ENCODE data around the gene TFEB.

DNA sequence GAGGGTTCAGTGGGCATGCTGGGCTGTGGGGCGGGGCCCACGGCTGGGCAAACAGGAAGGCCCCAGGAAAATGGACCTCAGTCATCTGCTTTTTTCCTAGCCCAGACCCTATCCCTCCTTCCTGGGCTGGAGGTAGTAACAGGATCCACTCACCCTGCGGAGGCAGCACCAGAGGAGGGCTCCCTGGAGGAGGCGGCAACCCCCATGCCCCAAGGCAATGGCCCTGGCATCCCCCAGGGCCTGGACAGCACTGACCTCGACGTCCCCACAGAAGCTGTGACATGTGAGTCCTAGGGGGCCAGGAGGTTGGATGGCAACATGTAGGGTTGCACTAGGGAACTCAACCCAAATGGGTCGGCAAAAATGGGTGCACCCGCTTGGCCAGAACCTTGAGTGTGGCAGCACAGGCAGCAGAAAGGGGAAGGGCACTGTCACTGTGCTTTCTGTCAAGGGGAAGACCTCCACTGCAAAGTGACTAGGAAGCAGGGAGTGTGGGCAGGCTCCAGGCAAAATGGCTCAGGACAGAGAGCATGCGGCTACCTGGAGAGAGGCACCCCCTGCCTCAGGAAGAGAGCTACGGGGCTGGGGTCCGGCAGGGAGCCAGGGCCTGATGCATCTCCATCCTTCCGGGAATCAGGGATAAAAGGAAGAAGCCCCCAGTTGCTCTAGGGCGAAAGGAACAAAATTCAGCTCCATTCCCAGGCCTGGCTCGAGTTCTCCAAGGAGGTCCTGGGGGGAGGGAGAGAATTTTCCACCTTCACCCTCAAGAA, 89.2 kb downstream of the TFEB start:
- TF ChIP-seq, protein P1, sequence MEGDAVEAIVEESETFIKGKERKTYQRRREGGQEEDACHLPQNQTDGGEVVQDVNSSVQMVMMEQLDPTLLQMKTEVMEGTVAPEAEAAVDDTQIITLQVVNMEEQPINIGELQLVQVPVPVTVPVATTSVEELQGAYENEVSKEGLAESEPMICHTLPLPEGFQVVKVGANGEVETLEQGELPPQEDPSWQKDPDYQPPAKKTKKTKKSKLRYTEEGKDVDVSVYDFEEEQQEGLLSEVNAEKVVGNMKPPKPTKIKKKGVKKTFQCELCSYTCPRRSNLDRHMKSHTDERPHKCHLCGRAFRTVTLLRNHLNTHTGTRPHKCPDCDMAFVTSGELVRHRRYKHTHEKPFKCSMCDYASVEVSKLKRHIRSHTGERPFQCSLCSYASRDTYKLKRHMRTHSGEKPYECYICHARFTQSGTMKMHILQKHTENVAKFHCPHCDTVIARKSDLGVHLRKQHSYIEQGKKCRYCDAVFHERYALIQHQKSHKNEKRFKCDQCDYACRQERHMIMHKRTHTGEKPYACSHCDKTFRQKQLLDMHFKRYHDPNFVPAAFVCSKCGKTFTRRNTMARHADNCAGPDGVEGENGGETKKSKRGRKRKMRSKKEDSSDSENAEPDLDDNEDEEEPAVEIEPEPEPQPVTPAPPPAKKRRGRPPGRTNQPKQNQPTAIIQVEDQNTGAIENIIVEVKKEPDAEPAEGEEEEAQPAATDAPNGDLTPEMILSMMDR (IDR thresholded peaks at IDR 0.05; ENCODE audit: insufficient read depth, low read length): no peak
- TF ChIP-seq GABPA (IDR thresholded peaks at IDR 0.05; ENCODE audit: low read depth): no peak
- no peak for TF ChIP-seq POLR2AphosphoS5 (IDR thresholded peaks at IDR 0.05; ENCODE audit: low read depth)
- TF ChIP-seq, protein P2, sequence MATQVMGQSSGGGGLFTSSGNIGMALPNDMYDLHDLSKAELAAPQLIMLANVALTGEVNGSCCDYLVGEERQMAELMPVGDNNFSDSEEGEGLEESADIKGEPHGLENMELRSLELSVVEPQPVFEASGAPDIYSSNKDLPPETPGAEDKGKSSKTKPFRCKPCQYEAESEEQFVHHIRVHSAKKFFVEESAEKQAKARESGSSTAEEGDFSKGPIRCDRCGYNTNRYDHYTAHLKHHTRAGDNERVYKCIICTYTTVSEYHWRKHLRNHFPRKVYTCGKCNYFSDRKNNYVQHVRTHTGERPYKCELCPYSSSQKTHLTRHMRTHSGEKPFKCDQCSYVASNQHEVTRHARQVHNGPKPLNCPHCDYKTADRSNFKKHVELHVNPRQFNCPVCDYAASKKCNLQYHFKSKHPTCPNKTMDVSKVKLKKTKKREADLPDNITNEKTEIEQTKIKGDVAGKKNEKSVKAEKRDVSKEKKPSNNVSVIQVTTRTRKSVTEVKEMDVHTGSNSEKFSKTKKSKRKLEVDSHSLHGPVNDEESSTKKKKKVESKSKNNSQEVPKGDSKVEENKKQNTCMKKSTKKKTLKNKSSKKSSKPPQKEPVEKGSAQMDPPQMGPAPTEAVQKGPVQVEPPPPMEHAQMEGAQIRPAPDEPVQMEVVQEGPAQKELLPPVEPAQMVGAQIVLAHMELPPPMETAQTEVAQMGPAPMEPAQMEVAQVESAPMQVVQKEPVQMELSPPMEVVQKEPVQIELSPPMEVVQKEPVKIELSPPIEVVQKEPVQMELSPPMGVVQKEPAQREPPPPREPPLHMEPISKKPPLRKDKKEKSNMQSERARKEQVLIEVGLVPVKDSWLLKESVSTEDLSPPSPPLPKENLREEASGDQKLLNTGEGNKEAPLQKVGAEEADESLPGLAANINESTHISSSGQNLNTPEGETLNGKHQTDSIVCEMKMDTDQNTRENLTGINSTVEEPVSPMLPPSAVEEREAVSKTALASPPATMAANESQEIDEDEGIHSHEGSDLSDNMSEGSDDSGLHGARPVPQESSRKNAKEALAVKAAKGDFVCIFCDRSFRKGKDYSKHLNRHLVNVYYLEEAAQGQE (IDR thresholded peaks at IDR 0.05; ENCODE audit: insufficient replicate concordance, low read depth): no peak
